HEK293 (cell line): ENCODE measurements around the gene STIM2.

ENCODE experiments used
- KLF16 ChIP-seq: fragments of 450-650 bp; formaldehyde crosslinking; IDR thresholded peaks from 2 replicates; pipeline ENCODE4 v1.5.1; 2017; ENCODE audit warnings: missing biosample characterization, missing genetic modification characterization
- REST ChIP-seq: fragments of 450-650 bp; formaldehyde crosslinking; IDR thresholded peaks from 2 replicates; pipeline ENCODE4 v1.5.1; 2016; ENCODE audit warnings: missing biosample characterization, missing genetic modification characterization
- SP7 ChIP-seq: fragments of 450-650 bp; formaldehyde crosslinking; IDR thresholded peaks from 2 replicates; pipeline ENCODE4 v1.5.1; 2016; ENCODE audit warnings: missing biosample characterization, missing genetic modification characterization
- ZBTB17 ChIP-seq: fragments of 450-650 bp; formaldehyde crosslinking; IDR thresholded peaks from 2 replicates; pipeline ENCODE4 v1.5.1; 2016; ENCODE audit warnings: missing biosample characterization, missing genetic modification characterization
- ZNF114 ChIP-seq: fragments of 450-650 bp; formaldehyde crosslinking; IDR thresholded peaks from 2 replicates; pipeline ENCODE4 v1.5.0; 2017; ENCODE audit warnings: missing biosample characterization, missing genetic modification characterization
- ZNF248 ChIP-seq: fragments of 450-650 bp; formaldehyde crosslinking; IDR thresholded peaks from 2 replicates; pipeline ENCODE4 v1.5.1; 2017; ENCODE audit warnings: missing biosample characterization, missing genetic modification characterization
- ZNF274 ChIP-seq, 2 experiments: fragments of 200-500 bp in 1 of 2; fragments of 450-650 bp in 1 of 2; sonication (Bioruptor generic) in 1 of 2; formaldehyde crosslinking in 1 of 2; IDR thresholded peaks; 2 replicates each; pipeline versions ENCODE4 v1.5.1 to v1.6.1; 2014 to 2016; ENCODE audit warnings: borderline replicate concordance in 1 of 2, inconsistent platforms in 1 of 2, low read length in 1 of 2, missing biosample characterization in 1 of 2, missing genetic modification characterization in 1 of 2
- ZNF311 ChIP-seq: fragments of 450-650 bp; formaldehyde crosslinking; IDR thresholded peaks from 2 replicates; pipeline ENCODE4 v1.5.1; 2017; ENCODE audit warnings: missing biosample characterization, missing genetic modification characterization, borderline replicate concordance
- ZNF449 ChIP-seq: fragments of 450-650 bp; formaldehyde crosslinking; IDR thresholded peaks from 2 replicates; pipeline ENCODE4 v1.5.1; 2017; ENCODE audit warnings: missing biosample characterization, mild to moderate bottlenecking, missing genetic modification characterization, moderate library complexity
- ZNF549 ChIP-seq: fragments of 450-650 bp; IDR thresholded peaks from 2 replicates; pipeline ENCODE4 v1.5.1; 2018; ENCODE audit warnings: missing biosample characterization, missing genetic modification characterization, mild to moderate bottlenecking, inconsistent platforms, moderate library complexity
- ZNF624 ChIP-seq: fragments of 450-650 bp; formaldehyde crosslinking; IDR thresholded peaks from 2 replicates; pipeline ENCODE4 v1.5.1; 2017; ENCODE audit warnings: missing biosample characterization, missing genetic modification characterization
- ZNF660 ChIP-seq: fragments of 450-650 bp; IDR thresholded peaks from 2 replicates; pipeline ENCODE4 v1.5.1; 2018; ENCODE audit warnings: missing biosample characterization, mild to moderate bottlenecking, missing genetic modification characterization
- ZNF670 ChIP-seq: fragments of 450-650 bp; formaldehyde crosslinking; IDR thresholded peaks from 2 replicates; pipeline ENCODE4 v1.5.1; 2016; ENCODE audit warnings: missing biosample characterization, missing genetic modification characterization, low read depth
- TF ChIP-seq, protein P1 (sequence below): fragments of 450-650 bp; formaldehyde crosslinking; IDR thresholded peaks from 2 replicates; pipeline ENCODE4 v1.5.1; 2016; ENCODE audit warnings: missing biosample characterization, missing genetic modification characterization

- TF ChIP-seq, protein P1, sequence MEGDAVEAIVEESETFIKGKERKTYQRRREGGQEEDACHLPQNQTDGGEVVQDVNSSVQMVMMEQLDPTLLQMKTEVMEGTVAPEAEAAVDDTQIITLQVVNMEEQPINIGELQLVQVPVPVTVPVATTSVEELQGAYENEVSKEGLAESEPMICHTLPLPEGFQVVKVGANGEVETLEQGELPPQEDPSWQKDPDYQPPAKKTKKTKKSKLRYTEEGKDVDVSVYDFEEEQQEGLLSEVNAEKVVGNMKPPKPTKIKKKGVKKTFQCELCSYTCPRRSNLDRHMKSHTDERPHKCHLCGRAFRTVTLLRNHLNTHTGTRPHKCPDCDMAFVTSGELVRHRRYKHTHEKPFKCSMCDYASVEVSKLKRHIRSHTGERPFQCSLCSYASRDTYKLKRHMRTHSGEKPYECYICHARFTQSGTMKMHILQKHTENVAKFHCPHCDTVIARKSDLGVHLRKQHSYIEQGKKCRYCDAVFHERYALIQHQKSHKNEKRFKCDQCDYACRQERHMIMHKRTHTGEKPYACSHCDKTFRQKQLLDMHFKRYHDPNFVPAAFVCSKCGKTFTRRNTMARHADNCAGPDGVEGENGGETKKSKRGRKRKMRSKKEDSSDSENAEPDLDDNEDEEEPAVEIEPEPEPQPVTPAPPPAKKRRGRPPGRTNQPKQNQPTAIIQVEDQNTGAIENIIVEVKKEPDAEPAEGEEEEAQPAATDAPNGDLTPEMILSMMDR (tag by site-specific recombination) = no peak
- TF ChIP-seq ZNF449 (tag by site-specific recombination) (no peak), KLF16 (tag by site-specific recombination) (no peak), ZNF670 (no peak), REST (tag by site-specific recombination) (no peak), ZBTB17 (tag by site-specific recombination) (no peak), ZNF114 (no peak), ZNF274 (IDR thresholded peaks at IDR 0.05; ENCODE audit: low read length) (no peak), ZNF274 (tag by site-specific recombination; IDR thresholded peaks at IDR 0.05; ENCODE audit: borderline replicate concordance) (no peak), ZNF248 (tag by site-specific recombination) (no peak), ZNF549 (tag by site-specific recombination) (no peak), ZNF624 (tag by site-specific recombination) (no peak), ZNF311 (tag by site-specific recombination) (no peak), SP7 (tag by site-specific recombination) (no peak), ZNF660 (tag by site-specific recombination) (no peak)
Measured at GRCh38 chr4:26950446-26950845, 89.8 kb downstream of the STIM2 start.
